Keratinocyte (primary cell): ENCODE data around the gene RASA3. TPM values are rescaled to one million over a fixed set of nuclear protein-coding genes. Genes with fewer than 3 reads are reported as not detected.
"Not testable (repeated sequence)": the region's sequence is repeated elsewhere in the genome, so short reads cannot be mapped to it uniquely, and the experiment has no call there.

Experiments
- DNase-seq: peaks from one replicate; pipeline ENCODE4 v3.0.0-alpha.2; 2011; ENCODE audit warnings: low read depth, missing footprints, low spot score
- FAIRE-seq: peaks from 2 replicates; lab custom pipeline; 2011; peaks lifted over from hg19 to GRCh38; lab: Jason Lieb, UNC
- H2AFZ ChIP-seq: 2 replicates; pipeline ENCODE4 v1.6.0; 2012; ENCODE audit warnings: low read length, control low read depth, inconsistent platforms; ENCODE audit not compliant: control insufficient read depth
- H3K27ac ChIP-seq: 2 replicates; pipeline ENCODE4 v1.5.1; 2011; ENCODE audit warnings: low read length; ENCODE audit not compliant: control insufficient read depth, insufficient read depth
- H3K27me3 ChIP-seq: 3 replicates; pipeline ENCODE4 v1.6.0; 2011; ENCODE audit warnings: low read length; ENCODE audit not compliant: control insufficient read depth, insufficient read depth; ENCODE audit errors: extremely low read depth
- H3K36me3 ChIP-seq, 2 experiments: 2 replicates in 1 of 2; 3 replicates in 1 of 2; pipeline ENCODE4 v1.5.1; 2011; ENCODE audit warnings: low read length in 2 of 2, mild to moderate bottlenecking in 1 of 2; ENCODE audit not compliant: control insufficient read depth in 2 of 2, insufficient read depth in 2 of 2; ENCODE audit errors: extremely low read depth in 1 of 2
- H3K4me1 ChIP-seq: 3 replicates; pipeline ENCODE4 v1.5.1; 2011; ENCODE audit warnings: low read length; ENCODE audit not compliant: control insufficient read depth, insufficient read depth; ENCODE audit errors: extremely low read depth
- H3K4me2 ChIP-seq: 3 replicates; pipeline ENCODE4 v1.6.0; 2011; ENCODE audit warnings: low read depth, low read length; ENCODE audit not compliant: control insufficient read depth, insufficient read depth; ENCODE audit errors: extremely low read depth
- H3K4me3 ChIP-seq, 3 experiments: fragments of 200-600 bp in 1 of 3; sonication (generic) in 1 of 3; 2 replicates in 2 of 3; 3 replicates in 1 of 3; pipeline ENCODE4 v1.5.1; 2011 to 2016; ENCODE audit warnings: low read length in 3 of 3, mild to moderate bottlenecking in 3 of 3, control low read depth in 2 of 3, inconsistent platforms in 1 of 3, low read depth in 1 of 3, mixed read lengths in 1 of 3, mixed run types in 1 of 3, moderate library complexity in 1 of 3; ENCODE audit not compliant: control insufficient read depth in 2 of 3, insufficient read depth in 2 of 3; ENCODE audit errors: extremely low read depth in 1 of 3
- H3K79me2 ChIP-seq: 2 replicates; pipeline ENCODE4 v1.6.0; 2012; ENCODE audit warnings: low read length; ENCODE audit not compliant: control insufficient read depth, insufficient read depth
- H3K9ac ChIP-seq: 3 replicates; pipeline ENCODE4 v1.6.0; 2011; ENCODE audit warnings: low read length; ENCODE audit not compliant: control insufficient read depth, insufficient read depth; ENCODE audit errors: extremely low read depth
- H3K9me1 ChIP-seq: 3 replicates; pipeline ENCODE4 v1.6.0; 2011; ENCODE audit warnings: low read length; ENCODE audit not compliant: control insufficient read depth, insufficient read depth; ENCODE audit errors: extremely low read depth
- H3K9me3 ChIP-seq: 2 replicates; pipeline ENCODE4 v1.5.1; 2012; ENCODE audit warnings: low read depth, low read length; ENCODE audit not compliant: control insufficient read depth
- H4K20me1 ChIP-seq: 3 replicates; pipeline ENCODE4 v1.6.0; 2011; ENCODE audit warnings: low read length; ENCODE audit not compliant: control insufficient read depth, insufficient read depth; ENCODE audit errors: extremely low read depth
- CTCF ChIP-seq, 3 experiments: IDR thresholded peaks in 1 of 3; conservative IDR thresholded peaks in 1 of 3; optimal IDR thresholded peaks in 1 of 3; 2 replicates in 2 of 3; 3 replicates in 1 of 3; pipeline versions ENCODE3 to v1.5.1; 2011; ENCODE audit warnings: low read length in 3 of 3, mild to moderate bottlenecking in 3 of 3, moderate library complexity in 2 of 3, control low read depth in 1 of 3, inconsistent platforms in 1 of 3; ENCODE audit not compliant: insufficient read depth in 2 of 3; ENCODE audit errors: extremely low read depth in 1 of 3
- EZH2 ChIP-seq: IDR thresholded peaks from one replicate; pipeline ENCODE4 v1.6.1; 2012; ENCODE audit warnings: inconsistent platforms, mild to moderate bottlenecking, low read length, moderate library complexity
- dilution Hi-C: fragments of 300-500 bp; cut with MboI; formaldehyde crosslinking; loops from one replicate; pipeline ENCODE4 v1.7.0; 2020; ENCODE audit warnings: low sequenced_read_pairs; ENCODE audit not compliant: extremely low pct_ligation_motif_present
- polyA plus RNA-seq, 5 experiments: library from polyadenylated mRNA; depleted of rRNA in 3 of 5; stranded (reverse) in 3 of 5; stranded (forward) in 1 of 5; unstranded in 1 of 5; fragments of >200 nt; gene quantifications; 1 replicate in 1 of 5; 2 replicates in 3 of 5; 3 replicates in 1 of 5; pipeline versions ENCODE4 v1.2.1 to v1.2.3, GENCODE V29; 2011 to 2012; ENCODE audit warnings: missing spikeins in 2 of 5, low read depth in 1 of 5, low replicate concordance in 1 of 5

RASA3 gene
- polyA plus RNA-seq, 1 donor (not counting 4 experiments of a cell fraction or from before 2014, with no cell fraction given) = 4.1 TPM

- FAIRE-seq = no peak
Observed at GRCh38 chr13:114103801-114104654, 28.4 kb downstream of the RASA3 start.

GRCh38 chr13:114103289-114103621 lies 29.2 kb downstream of the RASA3 start:
- H3K27ac ChIP-seq, H3K4me2 ChIP-seq, DNase-seq, H3K4me3 ChIP-seq, H3K79me2 ChIP-seq, H3K9ac ChIP-seq, H4K20me1 ChIP-seq, FAIRE-seq, H3K36me3 ChIP-seq, H3K9me3 ChIP-seq, H3K9me1 ChIP-seq, dilution Hi-C loops, H3K27me3 ChIP-seq, H2AFZ ChIP-seq, H3K4me1 ChIP-seq: not testable (repeated sequence)

More at GRCh38 chr13:114103801-114104654, 28.4 kb downstream of the RASA3 start:
- H2AFZ ChIP-seq = no peak overlapping the region
- H4K20me1 ChIP-seq = peaks cover 2% of the 10 kb centered on the region
- H3K4me2 ChIP-seq = no peak overlapping the region
- H3K27me3 ChIP-seq = no peaks in the 10 kb centered on the region
- H3K79me2 ChIP-seq = peaks cover 3% of the 10 kb centered on the region
- H3K36me3 ChIP-seq = no peaks in the 10 kb centered on the region
- H3K9me3 ChIP-seq = no peaks in the 10 kb centered on the region
- dilution Hi-C loops = no loop called here
- no peaks in the 10 kb centered on the region for H3K9me1 ChIP-seq
- no peak for TF ChIP-seq EZH2
- no peak overlapping the region for H3K4me3 ChIP-seq
- H3K9ac ChIP-seq = no peak overlapping the region
- no peak overlapping the region for H3K27ac ChIP-seq
- no peak for DNase-seq
- H3K4me1 ChIP-seq = no peaks in the 10 kb centered on the region

GRCh38 chr13:114102521-114103288 lies 29.7 kb downstream of the RASA3 start:
- H3K9me3 ChIP-seq = no peaks in the 10 kb centered on the region
- no peak overlapping the region for H3K9ac ChIP-seq
- FAIRE-seq (no peak), DNase-seq (no peak)
- H3K79me2 ChIP-seq = peaks cover 6% of the 10 kb centered on the region
- dilution Hi-C loops = no loop called here
- H3K27me3 ChIP-seq = no peaks in the 10 kb centered on the region
- H2AFZ ChIP-seq = no peak overlapping the region
- H3K4me3 ChIP-seq = no peak overlapping the region
- H3K27ac ChIP-seq = no peak overlapping the region
- H3K4me1 ChIP-seq = peaks cover 2% of the 10 kb centered on the region
- H3K36me3 ChIP-seq = no peaks in the 10 kb centered on the region
- H3K9me1 ChIP-seq = no peaks in the 10 kb centered on the region
- TF ChIP-seq CTCF (optimal IDR thresholded peaks at IDR 0.05 in 1 of 3, IDR thresholded peaks at IDR 0.05 in 1 of 3, conservative IDR thresholded peaks at IDR 0.05 in 1 of 3; ENCODE audit: extremely low read depth in 1 of 3, insufficient read depth in 2 of 3, low read length in 3 of 3) (no peak), EZH2 (no peak)
- H4K20me1 ChIP-seq = peaks cover 6% of the 10 kb centered on the region
- H3K4me2 ChIP-seq = no peak overlapping the region
